NB4 (cell line): ENCODE data around the gene MOB3B.

ENCODE experiments used
- POLR2A ChIP-seq: IDR thresholded peaks from 2 replicates; pipeline ENCODE4 v1.6.1; 2011; ENCODE audit warnings: mild to moderate bottlenecking; ENCODE audit not compliant: insufficient read length; ENCODE audit errors: extremely low read depth
- TF ChIP-seq, protein P1 (sequence below): IDR thresholded peaks from one replicate; pipeline ENCODE4 v1.5.1; 2012; ENCODE audit warnings: low read depth, low read length

DNA sequence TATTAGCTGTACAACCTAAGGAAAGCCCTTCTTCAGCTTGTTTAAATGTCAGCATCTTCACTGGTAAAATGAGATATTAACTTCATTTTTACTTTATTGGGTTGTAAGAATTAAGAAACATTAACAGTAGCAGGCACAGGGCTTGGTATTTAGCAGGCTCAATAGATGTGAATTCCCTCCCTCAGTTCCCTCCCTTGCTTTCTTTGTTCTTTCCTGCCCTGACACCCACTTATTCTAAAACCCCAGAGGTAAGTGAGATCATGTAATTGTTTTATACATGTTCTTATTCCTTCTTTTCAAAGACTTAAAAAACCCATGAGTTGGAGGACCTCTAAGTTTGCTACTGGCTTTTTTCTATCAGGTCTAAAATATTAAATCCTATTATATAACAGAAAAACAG, 78.9 kb downstream of the MOB3B start:
- TF ChIP-seq, protein P1, sequence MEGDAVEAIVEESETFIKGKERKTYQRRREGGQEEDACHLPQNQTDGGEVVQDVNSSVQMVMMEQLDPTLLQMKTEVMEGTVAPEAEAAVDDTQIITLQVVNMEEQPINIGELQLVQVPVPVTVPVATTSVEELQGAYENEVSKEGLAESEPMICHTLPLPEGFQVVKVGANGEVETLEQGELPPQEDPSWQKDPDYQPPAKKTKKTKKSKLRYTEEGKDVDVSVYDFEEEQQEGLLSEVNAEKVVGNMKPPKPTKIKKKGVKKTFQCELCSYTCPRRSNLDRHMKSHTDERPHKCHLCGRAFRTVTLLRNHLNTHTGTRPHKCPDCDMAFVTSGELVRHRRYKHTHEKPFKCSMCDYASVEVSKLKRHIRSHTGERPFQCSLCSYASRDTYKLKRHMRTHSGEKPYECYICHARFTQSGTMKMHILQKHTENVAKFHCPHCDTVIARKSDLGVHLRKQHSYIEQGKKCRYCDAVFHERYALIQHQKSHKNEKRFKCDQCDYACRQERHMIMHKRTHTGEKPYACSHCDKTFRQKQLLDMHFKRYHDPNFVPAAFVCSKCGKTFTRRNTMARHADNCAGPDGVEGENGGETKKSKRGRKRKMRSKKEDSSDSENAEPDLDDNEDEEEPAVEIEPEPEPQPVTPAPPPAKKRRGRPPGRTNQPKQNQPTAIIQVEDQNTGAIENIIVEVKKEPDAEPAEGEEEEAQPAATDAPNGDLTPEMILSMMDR: no peak
- TF ChIP-seq POLR2A: no peak
